GM12878 (cell line): ENCODE data around the gene RPUSD3. TPM values are rescaled to one million over a fixed set of nuclear protein-coding genes. Genes with fewer than 3 reads are reported as not detected.

Source experiments
- ATF3 ChIP-seq: IDR thresholded peaks from 2 replicates; pipeline ENCODE4 v1.6.1; 2011; ENCODE audit warnings: low read depth, mild to moderate bottlenecking, low read length, moderate library complexity, borderline replicate concordance; ENCODE audit errors: extremely low read depth
- BACH1 ChIP-seq: fragments of 450-650 bp; IDR thresholded peaks from 2 replicates; pipeline ENCODE4 v1.6.1; 2017; ENCODE audit warnings: mild to moderate bottlenecking, borderline replicate concordance
- BCL3 ChIP-seq: IDR thresholded peaks from 2 replicates; pipeline ENCODE4 v1.6.1; 2011; ENCODE audit warnings: borderline replicate concordance, low read depth, mild to moderate bottlenecking, moderate library complexity, low read length; ENCODE audit not compliant: insufficient read depth, poor library complexity, severe bottlenecking
- BMI1 ChIP-seq: fragments of 450-650 bp; IDR thresholded peaks from 2 replicates; pipeline ENCODE4 v1.6.1; 2016; ENCODE audit warnings: mild to moderate bottlenecking, moderate library complexity, borderline replicate concordance
- CEBPZ ChIP-seq: fragments of 150-350 bp; IDR thresholded peaks from 2 replicates; pipeline ENCODE4 v1.6.1; 2016; ENCODE audit warnings: low read depth, low read length
- DPF2 ChIP-seq: fragments of 450-650 bp; IDR thresholded peaks from 2 replicates; pipeline ENCODE4 v1.6.1; 2017; ENCODE audit warnings: mild to moderate bottlenecking
- IKZF2 ChIP-seq, 2 experiments: fragments of 450-650 bp; IDR thresholded peaks; 2 replicates each; pipeline ENCODE4 v1.6.1; 2017; ENCODE audit warnings: mild to moderate bottlenecking in 2 of 2, moderate library complexity in 2 of 2
- NRF1 ChIP-seq: conservative IDR thresholded peaks from 2 replicates; pipeline ENCODE4 v1.6.1; 2011; ENCODE audit warnings: mild to moderate bottlenecking, low read depth, low read length, improper control_type of control experiment
- PBX3 ChIP-seq: IDR thresholded peaks from 2 replicates; pipeline ENCODE4 v1.6.1; 2011; ENCODE audit warnings: mild to moderate bottlenecking, low read depth, low read length, moderate library complexity; ENCODE audit not compliant: insufficient replicate concordance
- PML ChIP-seq: IDR thresholded peaks from 2 replicates; pipeline ENCODE4 v1.6.1; 2012; ENCODE audit warnings: low read length, inconsistent platforms
- POLR2A ChIP-seq: IDR thresholded peaks from 2 replicates; pipeline ENCODE4 v1.6.1; 2011; ENCODE audit warnings: low read depth, mild to moderate bottlenecking, low read length
- POU2F2 ChIP-seq: IDR thresholded peaks from 3 replicates; pipeline ENCODE4 v1.6.1; 2011; ENCODE audit warnings: low read depth, mild to moderate bottlenecking, low read length, borderline replicate concordance
- REST ChIP-seq: IDR thresholded peaks from 2 replicates; pipeline ENCODE4 v1.6.1; 2012; ENCODE audit warnings: mild to moderate bottlenecking, low read depth, low read length
- RFX5 ChIP-seq: IDR thresholded peaks from 2 replicates; pipeline ENCODE4 v1.6.1; 2011; ENCODE audit warnings: low read depth, low read length, improper control_type of control experiment
- SP1 ChIP-seq: IDR thresholded peaks from one replicate; pipeline ENCODE4 v1.6.1; 2011; ENCODE audit warnings: low read depth, low read length
- SUPT20H ChIP-seq: IDR thresholded peaks from 2 replicates; pipeline ENCODE4 v1.6.1; 2011; ENCODE audit warnings: low read depth, mild to moderate bottlenecking, low read length, moderate library complexity, borderline replicate concordance; ENCODE audit not compliant: control insufficient read depth
- TCF12 ChIP-seq: IDR thresholded peaks from 2 replicates; pipeline ENCODE4 v1.6.1; 2011; ENCODE audit warnings: low read depth, mild to moderate bottlenecking, low read length
- ZBTB33 ChIP-seq: fragments of 450-650 bp; IDR thresholded peaks from 2 replicates; pipeline ENCODE4 v1.6.1; 2017; ENCODE audit warnings: mild to moderate bottlenecking
- ZZZ3 ChIP-seq: IDR thresholded peaks from 2 replicates; pipeline ENCODE4 v1.6.1; 2011; ENCODE audit warnings: low read depth; ENCODE audit not compliant: control insufficient read depth, insufficient read length
- polyA plus RNA-seq, 11 experiments: library from polyadenylated mRNA; depleted of rRNA in 4 of 11; unstranded in 6 of 11; stranded (reverse) in 5 of 11; fragments of >200 nt; fragmentation: Nextera tagmentation in 4 of 11; fragmentation: Illumina TruSeq in 1 of 11; extraction: Ambion mirVana in 4 of 11; extraction: Trizol in 1 of 11; gene quantifications; 1 replicate in 1 of 11; 2 replicates in 10 of 11; pipeline versions ENCODE4 v1.2.1 to v1.2.3, GENCODE V29; 2011 to 2016; ENCODE audit warnings: inconsistent platforms in 2 of 11, missing spikeins in 2 of 11, low read depth in 1 of 11
- total RNA-seq, 4 experiments: library from RNA; depleted of rRNA in 3 of 4; stranded (reverse); fragments of >200 nt in 3 of 4; fragmentation: Illumina TruSeq in 1 of 4; extraction: Trizol in 1 of 4; gene quantifications; 2 replicates each; pipeline versions ENCODE4 v1.2.1 to v1.2.3, GENCODE V29; 2013 to 2021

RPUSD3 gene
- total and polyA plus RNA-seq, 10 of the 15 experiments (the other 5 are each of a cell fraction or from before 2014, with no cell fraction given): 6.4 to 72.9 (median 41.8) TPM

- TF ChIP-seq POU2F2: 0 out of 3 replicates have a peak, but pooled peaks have one; percentile 4
- TF ChIP-seq BACH1: no peak
- peak; percentile 3 for TF ChIP-seq SP1
- TF ChIP-seq RFX5: no peak
- no peak for TF ChIP-seq PML
- no peak for TF ChIP-seq BMI1
- TF ChIP-seq NRF1: no peak
- no peak for TF ChIP-seq DPF2
- no peak for TF ChIP-seq BCL3
- no peak for TF ChIP-seq ATF3
- no peak for TF ChIP-seq POLR2A
- TF ChIP-seq SUPT20H: no peak
- TF ChIP-seq ZBTB33: no peak
- no peak for TF ChIP-seq CEBPZ
- no peak for TF ChIP-seq REST
- peak in 1 of 2 experiments; percentile 50; a peak in 1 of 4 replicates for TF ChIP-seq IKZF2 (IDR thresholded peaks at IDR 0.05)
- no peak for TF ChIP-seq ZZZ3
- no peak for TF ChIP-seq TCF12
- TF ChIP-seq PBX3: no peak
Measured at GRCh38 chr3:9891072-9891622, 47.3 kb upstream of the RPUSD3 start (continued).
